ENCODE data around the gene ECE1.

Gene ECE1

DNA sequence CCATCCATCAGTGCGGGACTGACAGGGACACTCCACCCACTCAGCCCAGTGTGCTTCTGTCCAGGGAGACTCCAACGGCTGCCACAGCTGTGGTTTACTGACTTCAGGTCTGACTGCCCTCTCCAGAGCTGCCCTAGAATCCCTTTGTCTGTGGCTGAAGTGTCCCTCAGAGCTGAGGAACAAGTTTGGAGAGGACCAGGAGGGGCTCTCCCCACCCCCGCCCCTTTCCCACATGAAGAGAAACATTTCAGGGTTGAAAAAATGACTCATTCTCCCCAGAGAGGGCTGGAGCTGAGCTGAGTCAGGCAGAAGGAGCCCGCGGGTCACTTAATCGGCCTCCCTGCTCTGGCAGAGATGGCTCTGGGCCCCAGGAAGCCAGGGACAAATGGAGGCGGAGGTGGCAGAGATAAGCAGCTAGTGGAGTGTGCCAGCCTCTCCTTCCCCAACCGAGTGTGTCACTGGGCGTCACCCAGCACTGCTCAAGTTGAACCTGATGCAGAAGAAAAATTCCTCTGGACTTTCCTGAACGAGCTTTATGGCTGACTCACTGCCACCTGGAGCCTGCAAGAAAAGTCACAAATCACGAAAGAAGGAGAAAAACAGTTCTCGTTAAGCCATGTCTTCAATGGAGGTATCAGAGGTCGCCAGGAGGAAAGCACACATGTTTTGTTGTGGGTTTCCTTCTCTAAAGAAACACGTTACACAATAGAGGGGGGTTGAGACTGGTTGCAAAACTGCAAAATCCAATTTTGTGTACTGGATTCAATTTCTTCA lies 34.3 kb upstream of the ECE1 start:
- TF ChIP-seq, protein P1, sequence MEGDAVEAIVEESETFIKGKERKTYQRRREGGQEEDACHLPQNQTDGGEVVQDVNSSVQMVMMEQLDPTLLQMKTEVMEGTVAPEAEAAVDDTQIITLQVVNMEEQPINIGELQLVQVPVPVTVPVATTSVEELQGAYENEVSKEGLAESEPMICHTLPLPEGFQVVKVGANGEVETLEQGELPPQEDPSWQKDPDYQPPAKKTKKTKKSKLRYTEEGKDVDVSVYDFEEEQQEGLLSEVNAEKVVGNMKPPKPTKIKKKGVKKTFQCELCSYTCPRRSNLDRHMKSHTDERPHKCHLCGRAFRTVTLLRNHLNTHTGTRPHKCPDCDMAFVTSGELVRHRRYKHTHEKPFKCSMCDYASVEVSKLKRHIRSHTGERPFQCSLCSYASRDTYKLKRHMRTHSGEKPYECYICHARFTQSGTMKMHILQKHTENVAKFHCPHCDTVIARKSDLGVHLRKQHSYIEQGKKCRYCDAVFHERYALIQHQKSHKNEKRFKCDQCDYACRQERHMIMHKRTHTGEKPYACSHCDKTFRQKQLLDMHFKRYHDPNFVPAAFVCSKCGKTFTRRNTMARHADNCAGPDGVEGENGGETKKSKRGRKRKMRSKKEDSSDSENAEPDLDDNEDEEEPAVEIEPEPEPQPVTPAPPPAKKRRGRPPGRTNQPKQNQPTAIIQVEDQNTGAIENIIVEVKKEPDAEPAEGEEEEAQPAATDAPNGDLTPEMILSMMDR (conservative IDR thresholded peaks at IDR 0.05; ENCODE audit: low read length), result no peak
- Histone ChIP-seq H3K4me2 (ENCODE audit: low read depth, low read length, poor library complexity, severe bottlenecking) (peak overlapping the region; percentile 76), H3K9me3 (ENCODE audit: insufficient read depth, low read depth, low read length) (no peaks in the 10 kb centered on the region), H3K36me3 (ENCODE audit: insufficient read depth, low read length) (no peaks in the 10 kb centered on the region), H3K79me2 (ENCODE audit: insufficient read depth, low read length) (peaks cover 9% of the 10 kb centered on the region; the same call in 1 of the 2 replicates), H3K9me2 (replicated peaks; ENCODE audit: low read depth, low read length) (no peaks in the 10 kb centered on the region), H3F3A (ENCODE audit: low read depth) (no peaks in the 10 kb centered on the region; the same call in 1 of the 2 replicates), H3K4me3 (ENCODE audit: low read length, poor library complexity, severe bottlenecking) (peak overlapping the region; percentile 61), H3K27me3 (ENCODE audit: insufficient read depth, low read length, poor library complexity, severe bottlenecking) (no peaks in the 10 kb centered on the region), H3K4me1 (ENCODE audit: insufficient read depth, low read length, poor library complexity, severe bottlenecking) (peaks cover 49% of the 10 kb centered on the region), H2AFZ (ENCODE audit: low read length) (peak overlapping the region; percentile 31; the same call in 1 of the 2 replicates), H3K9ac (ENCODE audit: low read depth, low read length, poor library complexity, severe bottlenecking) (peak overlapping the region; percentile 68), H4K20me1 (ENCODE audit: insufficient read depth, low read length, poor library complexity, severe bottlenecking) (no peaks in the 10 kb centered on the region)

DNA sequence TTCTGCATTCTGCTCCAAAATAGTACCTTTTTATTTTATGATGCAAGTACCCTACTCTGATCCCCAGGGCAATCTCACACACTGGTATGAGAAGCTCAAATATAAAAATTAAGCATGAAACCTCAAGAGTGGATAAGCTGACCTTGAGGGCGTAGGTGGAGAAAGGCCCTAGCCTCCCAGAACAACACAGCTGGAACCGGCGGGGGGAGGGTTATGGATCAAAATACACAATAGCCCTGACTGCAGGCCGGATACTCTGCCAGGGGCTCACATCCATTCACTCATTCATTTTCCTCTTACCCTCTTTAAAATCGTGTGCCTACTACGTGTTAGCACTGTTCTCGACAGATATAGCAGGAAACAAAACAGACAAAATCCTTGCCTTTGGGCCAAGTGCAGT lies 32.8 kb upstream of the ECE1 start:
- Histone ChIP-seq H3K9me3 (ENCODE audit: insufficient read depth, low read depth, low read length) (no peaks in the 10 kb centered on the region), H3K9ac (ENCODE audit: low read depth, low read length, poor library complexity, severe bottlenecking) (peak overlapping the region; percentile 7), H3K9me2 (replicated peaks; ENCODE audit: low read depth, low read length) (no peaks in the 10 kb centered on the region), H3K79me2 (ENCODE audit: insufficient read depth, low read length) (peaks cover 9% of the 10 kb centered on the region; the same call in 1 of the 2 replicates), H3K4me1 (ENCODE audit: insufficient read depth, low read length, poor library complexity, severe bottlenecking) (peaks cover 43% of the 10 kb centered on the region), H3F3A (ENCODE audit: low read depth) (no peaks in the 10 kb centered on the region; the same call in 1 of the 2 replicates), H2AFZ (ENCODE audit: low read length) (no peak overlapping the region), H4K20me1 (ENCODE audit: insufficient read depth, low read length, poor library complexity, severe bottlenecking) (no peaks in the 10 kb centered on the region), H3K27me3 (ENCODE audit: insufficient read depth, low read length, poor library complexity, severe bottlenecking) (no peaks in the 10 kb centered on the region), H3K4me2 (ENCODE audit: low read depth, low read length, poor library complexity, severe bottlenecking) (no peak overlapping the region), H3K36me3 (ENCODE audit: insufficient read depth, low read length) (no peaks in the 10 kb centered on the region), H3K4me3 (ENCODE audit: low read length, poor library complexity, severe bottlenecking) (no peak overlapping the region)
- no peak for TF ChIP-seq EZH2phosphoT487 (IDR thresholded peaks at IDR 0.05; ENCODE audit: borderline replicate concordance)
- TF ChIP-seq, protein P1 (conservative IDR thresholded peaks at IDR 0.05; ENCODE audit: low read length), result no peak

DNA sequence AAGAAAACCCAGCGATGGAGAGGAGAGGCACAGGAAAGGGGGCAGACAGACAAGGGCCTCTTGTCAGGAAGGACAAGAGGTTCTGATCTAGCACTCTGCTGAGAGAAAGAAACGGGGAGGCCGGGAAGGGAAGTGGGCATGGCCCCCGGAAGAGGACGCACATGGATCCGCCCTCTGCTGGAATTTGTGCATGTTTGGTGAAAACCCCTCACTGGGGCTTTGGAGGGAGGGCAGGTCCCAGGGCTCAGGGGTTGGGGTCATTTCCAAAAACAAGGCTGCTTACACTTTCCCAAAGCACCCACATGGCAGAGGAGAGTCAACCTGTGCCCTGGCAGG lies 32.4 kb upstream of the ECE1 start:
- peaks cover 43% of the 10 kb centered on the region for H3K4me1 ChIP-seq (ENCODE audit: insufficient read depth, low read length, poor library complexity, severe bottlenecking)
- no peak overlapping the region for H3K4me2 ChIP-seq (ENCODE audit: low read depth, low read length, poor library complexity, severe bottlenecking)
- H3K9me2 ChIP-seq (replicated peaks; ENCODE audit: low read depth, low read length), result no peaks in the 10 kb centered on the region
- no peak for TF ChIP-seq EZH2phosphoT487 (IDR thresholded peaks at IDR 0.05; ENCODE audit: borderline replicate concordance)
- TF ChIP-seq, protein P1 (conservative IDR thresholded peaks at IDR 0.05; ENCODE audit: low read length), result no peak
- H2AFZ ChIP-seq (ENCODE audit: low read length), result no peak overlapping the region
- H3K9me3 ChIP-seq (ENCODE audit: insufficient read depth, low read depth, low read length), result no peaks in the 10 kb centered on the region
- H4K20me1 ChIP-seq (ENCODE audit: insufficient read depth, low read length, poor library complexity, severe bottlenecking), result no peaks in the 10 kb centered on the region
- peaks cover 9% of the 10 kb centered on the region; the same call in 1 of the 2 replicates for H3K79me2 ChIP-seq (ENCODE audit: insufficient read depth, low read length)
- H3K9ac ChIP-seq (ENCODE audit: low read depth, low read length, poor library complexity, severe bottlenecking), result peak overlapping the region; percentile 7
- no peaks in the 10 kb centered on the region for H3K27me3 ChIP-seq (ENCODE audit: insufficient read depth, low read length, poor library complexity, severe bottlenecking)
- H3K4me3 ChIP-seq (ENCODE audit: low read length, poor library complexity, severe bottlenecking), result no peak overlapping the region
- H3F3A ChIP-seq (ENCODE audit: low read depth), result no peaks in the 10 kb centered on the region; the same call in 1 of the 2 replicates
- H3K36me3 ChIP-seq (ENCODE audit: insufficient read depth, low read length), result no peaks in the 10 kb centered on the region
